Karpas-422 (cell line): ENCODE measurements around the gene NPW. TPM values are rescaled to one million over a fixed set of nuclear protein-coding genes. Genes with fewer than 3 reads are reported as not detected.

ENCODE experiments used
- DNase-seq: peaks from one replicate; pipeline ENCODE4 v3.0.0-alpha.2; 2015
- H2AFZ ChIP-seq: fragments of 200-600 bp; sonication (generic); 2 replicates; pipeline ENCODE4 v1.6.1; 2014; ENCODE audit warnings: antibody characterized with exemption, low read length, mixed read lengths
- H3K27ac ChIP-seq: fragments of 200-600 bp; sonication (generic); 2 replicates; pipeline ENCODE4 v1.5.1; 2014; ENCODE audit warnings: mild to moderate bottlenecking, low read length, moderate library complexity
- H3K27me3 ChIP-seq: fragments of 200-600 bp; sonication (generic); 2 replicates; pipeline ENCODE4 v1.6.1; 2014; ENCODE audit warnings: low read length, mixed read lengths
- H3K36me3 ChIP-seq: fragments of 200-600 bp; sonication (generic); 2 replicates; pipeline ENCODE4 v1.6.1; 2014; ENCODE audit warnings: low read length, mixed read lengths; ENCODE audit not compliant: insufficient read depth
- H3K4me1 ChIP-seq: fragments of 200-600 bp; sonication (generic); 2 replicates; pipeline ENCODE4 v1.6.1; 2014; ENCODE audit warnings: mild to moderate bottlenecking, low read length, mixed read lengths
- H3K4me2 ChIP-seq: fragments of 200-600 bp; sonication (generic); 2 replicates; pipeline ENCODE4 v1.6.1; 2014; ENCODE audit warnings: low read length, low read depth, mild to moderate bottlenecking; ENCODE audit not compliant: poor library complexity, severe bottlenecking
- H3K4me3 ChIP-seq: fragments of 200-600 bp; sonication (generic); 2 replicates; pipeline ENCODE4 v1.5.1; 2014; ENCODE audit warnings: mild to moderate bottlenecking, antibody characterized with exemption, low read length, mixed read lengths
- H3K79me2 ChIP-seq: fragments of 200-600 bp; sonication (generic); 2 replicates; pipeline ENCODE4 v1.6.1; 2014; ENCODE audit warnings: mild to moderate bottlenecking, low read length, mixed read lengths
- H3K9ac ChIP-seq: fragments of 200-600 bp; sonication (generic); 2 replicates; pipeline ENCODE4 v1.6.0; 2014; ENCODE audit warnings: low read length
- H3K9me2 ChIP-seq: fragments of 200-600 bp; sonication (generic), shearing (Covaris generic); replicated peaks from 2 replicates; pipeline ENCODE4 v1.6.0; 2014; ENCODE audit warnings: mild to moderate bottlenecking, low read length, moderate library complexity; ENCODE audit not compliant: insufficient read depth
- H3K9me3 ChIP-seq: fragments of 300-700, 200-600 bp; sonication (generic); 2 replicates; pipeline ENCODE4 v1.6.1; 2014; ENCODE audit warnings: low read length, mixed read lengths
- H4K20me1 ChIP-seq: fragments of 200-600 bp; sonication (generic); 2 replicates; pipeline ENCODE4 v1.6.1; 2014; ENCODE audit warnings: mild to moderate bottlenecking, antibody characterized with exemption, low read length, low read depth; ENCODE audit not compliant: insufficient read depth
- total RNA-seq: library from RNA; depleted of rRNA; stranded (reverse); fragments of >200 nt; shearing (Covaris generic); gene quantifications from 2 replicates; pipeline ENCODE4 v1.2.3, GENCODE V29; 2014; ENCODE audit warnings: low replicate concordance

The NPW gene
- total RNA-seq, 1 experiment from 2014 or later, result not detected

- peaks cover 4% of the 10 kb centered on the region for H3K79me2 ChIP-seq
- no peaks in the 10 kb centered on the region for H3K27me3 ChIP-seq
- H3K9ac ChIP-seq, result peak overlapping the region; percentile 68
- peaks cover 30% of the 10 kb centered on the region for H3K4me1 ChIP-seq
- no peaks in the 10 kb centered on the region for H3K9me3 ChIP-seq
- H3K4me3 ChIP-seq, result peak overlapping the region; percentile 74
- no peaks in the 10 kb centered on the region for H3K36me3 ChIP-seq
- H3K9me2 ChIP-seq, result no peaks in the 10 kb centered on the region
- H4K20me1 ChIP-seq, result no peaks in the 10 kb centered on the region
- H3K4me2 ChIP-seq, result peak overlapping the region; percentile 89
- DNase-seq, result no peak
- H3K27ac ChIP-seq, result no peak overlapping the region
- H2AFZ ChIP-seq, result no peak overlapping the region
Observed at GRCh38 chr16:1990101-1990350, 29.6 kb upstream of the NPW start.

GRCh38 chr16:1990351-1991134 lies 29.0 kb upstream of the NPW start:
- DNase-seq, result peak; percentile 79
- Histone ChIP-seq H3K9me3 (no peaks in the 10 kb centered on the region), H3K4me3 (peak overlapping the region; percentile 74), H3K79me2 (no peaks in the 10 kb centered on the region), H3K9ac (peak overlapping the region; percentile 68), H3K36me3 (no peaks in the 10 kb centered on the region), H3K9me2 (no peaks in the 10 kb centered on the region), H3K4me1 (peaks cover 25% of the 10 kb centered on the region), H3K4me2 (peak overlapping the region; percentile 89), H4K20me1 (no peaks in the 10 kb centered on the region), H3K27me3 (no peaks in the 10 kb centered on the region), H2AFZ (peak overlapping the region; percentile 67; the same call in 1 of the 2 replicates), H3K27ac (no peak overlapping the region)

- peak overlapping the region; percentile 89 for H3K4me2 ChIP-seq
Observed at GRCh38 chr16:1991135-1991551, 28.4 kb upstream of the NPW start.

GRCh38 chr16:1991588-1991947 lies 28.0 kb upstream of the NPW start:
- Histone ChIP-seq H3K79me2 (no peaks in the 10 kb centered on the region), H2AFZ (peak overlapping the region; percentile 30; the same call in 1 of the 2 replicates), H3K9me2 (no peaks in the 10 kb centered on the region), H3K4me2 (peak overlapping the region; percentile 89), H3K9me3 (no peaks in the 10 kb centered on the region), H3K36me3 (no peaks in the 10 kb centered on the region), H3K4me1 (peaks cover 21% of the 10 kb centered on the region), H3K4me3 (peak overlapping the region; percentile 74; the same call in 1 of the 2 replicates), H3K9ac (peak overlapping the region; percentile 53), H3K27me3 (no peaks in the 10 kb centered on the region), H3K27ac (peak overlapping the region; percentile 43; the same call in 1 of the 2 replicates), H4K20me1 (no peaks in the 10 kb centered on the region)
- no peak for DNase-seq

More at GRCh38 chr16:1991135-1991551, 28.4 kb upstream of the NPW start:
- Histone ChIP-seq H3K4me3 (peak overlapping the region; percentile 74), H2AFZ (peak overlapping the region; percentile 67; the same call in 1 of the 2 replicates), H4K20me1 (no peaks in the 10 kb centered on the region), H3K9ac (peak overlapping the region; percentile 68), H3K79me2 (no peaks in the 10 kb centered on the region), H3K9me2 (no peaks in the 10 kb centered on the region), H3K27ac (peak overlapping the region; percentile 43; the same call in 1 of the 2 replicates), H3K9me3 (no peaks in the 10 kb centered on the region), H3K27me3 (no peaks in the 10 kb centered on the region), H3K4me1 (peaks cover 21% of the 10 kb centered on the region), H3K36me3 (no peaks in the 10 kb centered on the region)
- peak; percentile 82 for DNase-seq

- H3K27ac ChIP-seq, result no peak overlapping the region
- no peaks in the 10 kb centered on the region; the same call in 1 of the 2 replicates for H3K36me3 ChIP-seq
- H3K4me2 ChIP-seq, result peak overlapping the region; percentile 89
- peak overlapping the region; percentile 74; the same call in 1 of the 2 replicates for H3K4me3 ChIP-seq
- no peaks in the 10 kb centered on the region for H3K27me3 ChIP-seq
- H3K4me1 ChIP-seq, result peaks cover 21% of the 10 kb centered on the region
- no peaks in the 10 kb centered on the region for H3K9me2 ChIP-seq
- no peaks in the 10 kb centered on the region for H4K20me1 ChIP-seq
- peak overlapping the region; percentile 30; the same call in 1 of the 2 replicates for H2AFZ ChIP-seq
- no peaks in the 10 kb centered on the region for H3K9me3 ChIP-seq
- peak overlapping the region; percentile 53; the same call in 1 of the 2 replicates for H3K9ac ChIP-seq
- DNase-seq, result peak; percentile 98
- H3K79me2 ChIP-seq, result no peaks in the 10 kb centered on the region
Observed at GRCh38 chr16:1991948-1992703, 27.5 kb upstream of the NPW start.

GRCh38 chr16:1992704-1993317 lies 26.8 kb upstream of the NPW start:
- no peak overlapping the region for H3K27ac ChIP-seq
- no peak overlapping the region for H3K4me2 ChIP-seq
- no peak for DNase-seq
- no peaks in the 10 kb centered on the region for H4K20me1 ChIP-seq
- no peak overlapping the region for H2AFZ ChIP-seq
- H3K27me3 ChIP-seq, result no peaks in the 10 kb centered on the region
- H3K79me2 ChIP-seq, result no peaks in the 10 kb centered on the region
- H3K4me1 ChIP-seq, result peaks cover 21% of the 10 kb centered on the region
- no peaks in the 10 kb centered on the region for H3K9me3 ChIP-seq
- H3K9me2 ChIP-seq, result no peaks in the 10 kb centered on the region
- H3K9ac ChIP-seq, result no peak overlapping the region
- no peak overlapping the region for H3K4me3 ChIP-seq
- no peaks in the 10 kb centered on the region; the same call in 1 of the 2 replicates for H3K36me3 ChIP-seq

GRCh38 chr16:1993731-1994131 lies 25.9 kb upstream of the NPW start:
- no peak for DNase-seq
- no peak overlapping the region for H3K27ac ChIP-seq
- no peak overlapping the region for H2AFZ ChIP-seq

More at GRCh38 chr16:1993731-1994131, 25.9 kb upstream of the NPW start:
- Histone ChIP-seq H3K79me2 (no peaks in the 10 kb centered on the region), H3K4me2 (no peak overlapping the region), H3K27me3 (no peaks in the 10 kb centered on the region), H3K4me1 (peaks cover 21% of the 10 kb centered on the region), H3K36me3 (no peaks in the 10 kb centered on the region; the same call in 1 of the 2 replicates), H3K9me3 (no peaks in the 10 kb centered on the region), H3K9me2 (no peaks in the 10 kb centered on the region), H4K20me1 (no peaks in the 10 kb centered on the region), H3K9ac (no peak overlapping the region), H3K4me3 (no peak overlapping the region)
